ENCODE measurements around the gene ZZZ3. TPM values are rescaled to one million over a fixed set of nuclear protein-coding genes. Genes with fewer than 3 reads are reported as not detected.

Gene ZZZ3
- total RNA-seq = 100 to 1,000 TPM in 1 of 2 donors, 10 to 100 TPM in 1; 34.7 to 133 TPM
- 10 to 100 TPM in 1 of 2 donors, 1 to 10 TPM in 1; 9.9 to 11.1 TPM for polyA plus RNA-seq
- long read RNA-seq, donor 1, full-length matches to known transcripts = 3 of 3 reads
- long read RNA-seq, donor 1, partial matches to known transcripts = 0 of 3 reads
- long read RNA-seq, donor 1, other reads (novel, unspliced or antisense) = 0 of 3 reads
- long read RNA-seq, donor 2, full-length matches to known transcripts = 4 of 4 reads
- long read RNA-seq, donor 2, partial matches to known transcripts = 0 of 4 reads
- long read RNA-seq, donor 2, other reads (novel, unspliced or antisense) = 0 of 4 reads
- long read RNA-seq, donor 3, full-length matches to known transcripts = 4 of 4 reads
- long read RNA-seq, donor 3, partial matches to known transcripts = 0 of 4 reads
- long read RNA-seq, donor 3, other reads (novel, unspliced or antisense) = 0 of 4 reads
- long read RNA-seq, donor 4, partial matches to known transcripts = 0 of 2 reads
- long read RNA-seq, donor 4, other reads (novel, unspliced or antisense) = 0 of 2 reads
- long read RNA-seq, donor 5, partial matches to known transcripts = 0 of 3 reads
- long read RNA-seq, donor 5, other reads (novel, unspliced or antisense) = 0 of 3 reads

DNA sequence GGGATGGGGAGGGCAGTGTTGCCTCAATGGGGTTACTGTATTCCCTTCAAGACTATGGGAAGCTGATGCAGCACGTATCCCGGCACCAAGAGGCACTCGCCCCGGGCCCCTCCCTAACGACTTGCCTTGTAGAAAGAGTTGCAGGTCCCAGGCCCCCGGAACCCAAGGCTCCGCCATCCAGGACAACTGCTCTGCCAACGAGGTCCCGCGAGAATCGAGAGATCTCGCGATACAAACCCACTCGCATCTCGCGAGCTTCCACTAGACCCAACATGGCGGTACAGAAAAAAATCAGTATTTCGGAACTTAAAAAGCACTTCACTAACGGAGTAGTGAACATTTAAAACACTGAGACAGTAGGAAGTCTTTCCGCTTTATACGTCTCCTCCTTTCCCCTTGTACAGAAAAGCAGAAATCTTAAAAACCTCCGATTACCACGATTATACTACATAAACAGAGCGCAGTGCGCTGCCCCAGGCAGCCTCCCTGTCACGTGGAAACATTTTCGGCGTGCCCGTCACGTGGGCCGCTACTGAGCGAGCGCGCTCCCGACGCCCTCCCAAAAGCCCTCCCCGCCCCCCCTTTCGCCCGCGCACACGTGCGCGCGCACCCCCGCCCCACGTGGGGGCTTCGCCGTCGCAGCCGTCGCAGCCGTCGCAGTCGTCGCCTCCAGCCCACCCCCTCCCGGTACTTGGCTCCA, at the start of gene ZZZ3:
Gene ZZZ3, minus strand, starts transcription at position 199 of the 700 bp plus-strand sequence. CDS start 49,304 bp downstream, outside the sequence.
- H3K4me1 ChIP-seq (ENCODE audit: control insufficient read depth in 5 of 5, insufficient read depth in 5 of 5, low read length in 5 of 5) = peaks cover 0 to 17% (median 3%) of the 10 kb centered on the region in 5 donors
- DNase-seq (peak; percentile 95 to 98 (median 98)), ATAC-seq (ENCODE audit: insufficient read depth, low FRiP score) (peak; percentile 84)
- H3K36me3 ChIP-seq (ENCODE audit: control insufficient read depth in 4 of 4, insufficient read depth in 4 of 4, low read length in 4 of 4) = no peaks in the 10 kb centered on the region
- H3K9me3 ChIP-seq (ENCODE audit: control insufficient read depth in 4 of 4, insufficient read depth in 3 of 4, low read length in 3 of 4) = no peaks in the 10 kb centered on the region
- peak within 1 kb of the TSS; percentile 94 to 99 for H3K9ac ChIP-seq (ENCODE audit: insufficient read depth in 1 of 2, low read length in 2 of 2)
- 0 to 1% methylated on average over 33 to 56 of the region's 56 CpGs for WGBS, 2 donors
- TF ChIP-seq, protein P1, sequence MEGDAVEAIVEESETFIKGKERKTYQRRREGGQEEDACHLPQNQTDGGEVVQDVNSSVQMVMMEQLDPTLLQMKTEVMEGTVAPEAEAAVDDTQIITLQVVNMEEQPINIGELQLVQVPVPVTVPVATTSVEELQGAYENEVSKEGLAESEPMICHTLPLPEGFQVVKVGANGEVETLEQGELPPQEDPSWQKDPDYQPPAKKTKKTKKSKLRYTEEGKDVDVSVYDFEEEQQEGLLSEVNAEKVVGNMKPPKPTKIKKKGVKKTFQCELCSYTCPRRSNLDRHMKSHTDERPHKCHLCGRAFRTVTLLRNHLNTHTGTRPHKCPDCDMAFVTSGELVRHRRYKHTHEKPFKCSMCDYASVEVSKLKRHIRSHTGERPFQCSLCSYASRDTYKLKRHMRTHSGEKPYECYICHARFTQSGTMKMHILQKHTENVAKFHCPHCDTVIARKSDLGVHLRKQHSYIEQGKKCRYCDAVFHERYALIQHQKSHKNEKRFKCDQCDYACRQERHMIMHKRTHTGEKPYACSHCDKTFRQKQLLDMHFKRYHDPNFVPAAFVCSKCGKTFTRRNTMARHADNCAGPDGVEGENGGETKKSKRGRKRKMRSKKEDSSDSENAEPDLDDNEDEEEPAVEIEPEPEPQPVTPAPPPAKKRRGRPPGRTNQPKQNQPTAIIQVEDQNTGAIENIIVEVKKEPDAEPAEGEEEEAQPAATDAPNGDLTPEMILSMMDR (IDR thresholded peaks at IDR 0.05; ENCODE audit: control extremely low read depth, extremely low read depth) = no peak
- H3K4me3 ChIP-seq = peak within 1 kb of the TSS; percentile 91
- H3K27ac ChIP-seq (ENCODE audit: low read depth in 1 of 2, low read length in 1 of 2) = peak within 1 kb of the TSS; percentile 99
- H3K27me3 ChIP-seq (ENCODE audit: control insufficient read depth in 3 of 3, insufficient read depth in 3 of 3, low read length in 2 of 3) = no peaks in the 10 kb centered on the region

DNA sequence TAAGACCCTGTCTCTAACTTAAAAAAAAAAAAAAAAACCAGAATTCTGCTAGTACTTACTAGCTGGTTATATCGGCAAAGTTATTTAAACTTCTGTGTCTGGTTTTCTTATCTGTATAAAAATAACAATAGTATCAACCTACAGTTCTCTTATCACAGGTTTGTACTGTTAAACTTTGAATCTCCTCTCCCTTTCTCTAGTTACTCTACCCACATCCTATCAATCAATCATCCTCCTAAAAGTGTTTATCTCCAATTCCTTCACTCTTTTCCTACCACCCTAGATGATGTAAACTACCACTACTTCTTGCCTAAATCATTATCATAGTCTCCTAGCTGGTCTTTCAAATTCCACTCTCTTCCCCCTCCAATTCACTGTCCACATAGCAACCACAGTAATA, 49.6 kb upstream of the ZZZ3 start:
- H3K9ac ChIP-seq (ENCODE audit: insufficient read depth in 1 of 2, low read length in 2 of 2) = no peak overlapping the region
- ATAC-seq (ENCODE audit: insufficient read depth, low FRiP score) (no peak), DNase-seq (no peak)
- no peak overlapping the region for H3K27ac ChIP-seq (ENCODE audit: low read depth in 1 of 2, low read length in 1 of 2)
- WGBS, 2 donors = 88 to 95% methylated on average over 1 of the region's 1 CpG
- no peaks in the 10 kb centered on the region for H3K27me3 ChIP-seq (ENCODE audit: control insufficient read depth in 3 of 3, insufficient read depth in 3 of 3, low read length in 2 of 3)
- H3K9me3 ChIP-seq (ENCODE audit: control insufficient read depth in 4 of 4, insufficient read depth in 3 of 4, low read length in 3 of 4) = no peaks in the 10 kb centered on the region
- TF ChIP-seq, protein P1 (IDR thresholded peaks at IDR 0.05; ENCODE audit: control extremely low read depth, extremely low read depth) = no peak
- H3K36me3 ChIP-seq (ENCODE audit: control insufficient read depth in 4 of 4, insufficient read depth in 4 of 4, low read length in 4 of 4) = peaks cover 9 to 25% (median 13%) of the 10 kb centered on the region in 4 donors
- no peak overlapping the region for H3K4me3 ChIP-seq
- peaks cover 0 to 3% (median 0%) of the 10 kb centered on the region in 5 donors for H3K4me1 ChIP-seq (ENCODE audit: control insufficient read depth in 5 of 5, insufficient read depth in 5 of 5, low read length in 5 of 5)

DNA sequence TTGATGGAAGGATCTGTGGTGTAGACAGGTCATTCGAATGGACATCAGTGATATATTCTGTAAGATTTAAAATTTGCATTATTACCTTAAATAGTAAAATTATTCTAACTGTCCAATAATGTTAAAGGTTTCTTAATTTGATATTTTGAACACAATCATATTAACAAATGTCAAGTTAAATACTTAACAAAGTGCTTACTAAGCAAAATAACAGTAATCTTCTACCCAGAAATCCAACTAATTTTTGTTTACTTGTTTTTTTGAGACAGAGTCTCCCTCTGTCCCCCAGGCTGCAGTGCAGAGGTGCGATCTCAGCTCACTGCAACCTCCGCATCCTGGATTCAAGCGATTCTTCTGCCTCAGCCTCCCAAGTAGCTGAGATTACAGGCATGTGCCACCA, 43.2 kb upstream of the ZZZ3 start:
- DNase-seq (no peak), ATAC-seq (ENCODE audit: insufficient read depth, low FRiP score) (no peak)
- TF ChIP-seq, protein P1 (IDR thresholded peaks at IDR 0.05; ENCODE audit: control extremely low read depth, extremely low read depth) = no peak
- peaks cover 0 to under 1% (median 0%) of the 10 kb centered on the region in 5 donors for H3K4me1 ChIP-seq (ENCODE audit: control insufficient read depth in 5 of 5, insufficient read depth in 5 of 5, low read length in 5 of 5)
- H3K9me3 ChIP-seq (ENCODE audit: control insufficient read depth in 4 of 4, insufficient read depth in 3 of 4, low read length in 3 of 4) = no peaks in the 10 kb centered on the region
- H3K36me3 ChIP-seq (ENCODE audit: control insufficient read depth in 4 of 4, insufficient read depth in 4 of 4, low read length in 4 of 4) = peaks cover 20 to 60% (median 36%) of the 10 kb centered on the region in 4 donors
- no peak overlapping the region for H3K27ac ChIP-seq (ENCODE audit: low read depth in 1 of 2, low read length in 1 of 2)
- no peaks in the 10 kb centered on the region for H3K27me3 ChIP-seq (ENCODE audit: control insufficient read depth in 3 of 3, insufficient read depth in 3 of 3, low read length in 2 of 3)
- no peak overlapping the region for H3K9ac ChIP-seq (ENCODE audit: insufficient read depth in 1 of 2, low read length in 2 of 2)
- no peak overlapping the region for H3K4me3 ChIP-seq
- WGBS, 2 donors = 97 to 99% methylated on average over 4 of the region's 4 CpGs
